GM18858 (cell line): ENCODE results near the gene AHI1.

Experiments used
- ATAC-seq: cut with Tn5 transposase; IDR thresholded peaks from one replicate; pipeline ENCODE4 v1.9.1; 2021; ENCODE audit not compliant: unreplicated experiment

The AHI1 gene

DNA sequence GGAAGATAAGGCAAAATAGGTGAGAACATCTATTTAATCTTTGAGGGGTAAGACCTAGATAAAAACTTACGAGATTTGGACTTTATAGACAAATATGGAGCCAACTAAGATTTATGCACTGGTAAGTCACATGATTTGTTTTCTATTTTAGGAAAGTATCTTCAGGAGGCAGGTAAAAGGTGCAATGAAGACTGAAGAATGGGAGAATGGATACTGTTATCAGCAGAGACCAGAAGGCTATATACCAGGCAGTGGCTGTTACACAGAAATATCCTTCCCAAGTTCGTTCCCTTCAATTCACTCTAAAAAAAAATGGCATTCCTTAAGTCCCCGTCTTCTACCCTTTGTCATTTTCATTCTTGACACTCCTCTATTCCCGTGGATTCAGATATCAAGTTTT, 192.7 kb downstream of the AHI1 start:
- ATAC-seq = no peak

GRCh38 chr6:135301304-135301703, 196.2 kb downstream of the AHI1 start:
- no peak for ATAC-seq

- ATAC-seq = no peak
Measured at GRCh38 chr6:135300576-135300975, 197.0 kb downstream of the AHI1 start.

DNA sequence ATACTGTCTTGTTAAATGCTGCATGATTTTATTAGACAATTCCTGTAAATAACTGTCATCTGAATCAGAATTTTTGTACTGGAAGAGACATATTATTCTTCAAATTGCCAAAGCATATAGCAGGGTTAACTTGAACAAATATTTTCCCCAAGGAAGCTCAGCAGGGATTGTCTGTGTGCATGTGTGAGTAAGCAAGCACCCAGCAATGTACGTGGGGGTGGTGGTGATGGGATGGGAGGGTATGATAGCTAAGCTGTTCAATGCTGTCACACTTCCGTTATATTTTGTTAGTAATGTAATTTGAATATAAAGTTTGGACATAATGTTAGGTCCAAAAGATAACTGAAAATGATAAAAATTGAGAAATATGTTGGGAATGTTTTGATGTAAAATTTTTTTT, 198.3 kb downstream of the AHI1 start:
- ATAC-seq = no peak

DNA sequence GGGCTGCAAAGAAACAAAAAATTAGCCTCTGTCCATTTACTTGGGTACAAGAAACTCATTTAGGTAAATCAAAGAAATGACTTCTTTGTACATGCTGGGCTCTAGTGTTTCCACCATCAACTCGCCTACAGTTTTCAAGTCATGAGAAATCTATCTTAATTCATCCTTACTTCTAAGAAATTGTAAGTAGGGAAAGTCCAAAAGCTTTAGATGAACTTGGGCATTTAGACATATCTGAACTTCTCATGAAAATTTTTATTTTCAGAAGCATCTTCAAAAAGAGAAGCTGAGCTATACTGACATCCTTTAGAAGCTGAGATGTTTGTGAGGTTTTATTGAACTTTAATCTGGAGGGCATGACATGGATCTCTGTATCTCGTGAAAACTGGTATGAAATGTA, 199.1 kb downstream of the AHI1 start:
- ATAC-seq = no peak

GRCh38 chr6:135296715-135297114, 200.8 kb downstream of the AHI1 start:
- no peak for ATAC-seq

- ATAC-seq = no peak
Measured at GRCh38 chr6:135295085-135295484, 202.5 kb downstream of the AHI1 start.

DNA sequence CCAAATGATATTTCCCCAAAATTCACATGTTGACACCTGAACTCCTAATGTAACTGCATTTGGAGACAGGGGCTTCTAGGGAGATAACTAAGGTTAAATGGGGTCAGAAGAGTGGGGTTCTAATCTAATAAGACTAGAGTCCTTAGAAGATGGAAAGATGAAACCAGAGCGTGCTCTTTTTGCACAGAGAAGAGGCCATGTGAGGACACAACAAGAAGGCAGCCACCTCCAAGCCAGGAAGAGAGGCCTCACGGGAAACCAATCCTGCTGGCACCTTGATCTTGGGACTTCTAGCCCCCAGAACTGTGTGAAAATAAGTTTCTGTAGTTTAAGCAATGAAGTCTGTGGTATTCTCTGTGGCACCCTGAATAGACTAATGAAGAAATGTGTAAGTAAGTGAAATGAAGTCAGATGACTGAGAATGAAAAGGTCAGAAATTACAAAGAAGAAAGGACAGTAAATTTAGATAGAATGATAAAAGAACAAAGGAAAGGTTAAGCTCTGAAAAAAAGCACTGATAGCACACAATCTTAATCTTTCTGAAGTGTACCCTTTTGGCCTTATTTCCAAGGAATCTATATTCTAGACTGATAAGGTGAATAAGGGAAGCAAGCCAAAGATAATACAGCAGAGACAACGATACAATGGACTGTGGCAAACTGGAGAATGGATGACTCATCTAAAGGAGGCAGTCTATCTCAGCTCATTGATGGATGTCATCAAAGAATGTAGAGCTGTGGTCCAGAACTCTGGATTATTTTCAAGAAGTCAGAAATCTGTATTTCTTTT, 206.1 kb downstream of the AHI1 start:
- ATAC-seq = no peak

DNA sequence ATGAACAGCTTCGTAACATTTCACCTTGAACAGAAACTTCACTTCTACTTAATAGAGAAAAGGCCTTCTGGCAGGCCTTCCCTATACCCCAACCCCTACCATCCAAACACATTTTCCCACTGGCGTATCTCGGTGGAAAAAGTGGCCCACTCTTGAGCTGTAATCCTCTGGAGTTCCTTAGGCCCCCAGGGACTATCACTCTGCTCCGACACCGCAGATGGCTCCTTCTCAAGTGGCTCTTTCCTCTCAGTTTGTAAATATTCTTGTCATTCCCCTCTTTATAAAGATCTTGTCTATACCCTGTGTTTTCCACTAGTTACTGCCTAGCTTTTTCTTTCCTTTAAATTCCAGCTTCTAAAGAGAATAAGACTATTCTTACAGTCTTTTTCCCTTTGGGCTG, 207.7 kb downstream of the AHI1 start:
- ATAC-seq = no peak

DNA sequence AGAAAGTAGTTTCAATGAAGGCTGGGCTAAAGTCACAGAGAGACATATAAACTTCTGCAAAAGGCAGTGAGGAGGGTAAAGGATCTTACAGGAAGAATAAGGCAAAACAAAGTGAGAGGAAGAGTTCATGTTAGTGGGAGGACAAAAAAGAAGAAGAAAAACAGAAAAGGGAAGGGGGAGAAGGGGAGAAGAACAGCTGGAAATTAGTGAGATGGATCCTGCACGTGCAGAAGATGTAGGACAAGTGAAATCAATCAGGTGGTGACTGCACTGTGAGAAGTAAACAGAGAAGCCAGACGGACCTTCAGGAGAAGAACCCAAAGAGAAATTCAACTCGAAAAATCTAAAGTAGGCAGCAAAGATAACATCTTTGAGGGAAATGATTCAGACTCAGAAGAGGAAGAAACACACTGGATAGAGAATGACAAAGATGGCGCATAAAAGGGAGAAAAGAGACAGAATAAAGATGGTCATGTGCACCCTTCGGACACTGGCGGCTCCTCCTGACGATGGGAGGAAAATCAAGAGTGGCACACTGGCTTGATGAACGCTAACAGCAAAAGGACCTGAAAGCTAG, 210.5 kb downstream of the AHI1 start:
- ATAC-seq = no peak

GRCh38 chr6:135285165-135285564, 212.4 kb downstream of the AHI1 start:
- ATAC-seq = no peak

DNA sequence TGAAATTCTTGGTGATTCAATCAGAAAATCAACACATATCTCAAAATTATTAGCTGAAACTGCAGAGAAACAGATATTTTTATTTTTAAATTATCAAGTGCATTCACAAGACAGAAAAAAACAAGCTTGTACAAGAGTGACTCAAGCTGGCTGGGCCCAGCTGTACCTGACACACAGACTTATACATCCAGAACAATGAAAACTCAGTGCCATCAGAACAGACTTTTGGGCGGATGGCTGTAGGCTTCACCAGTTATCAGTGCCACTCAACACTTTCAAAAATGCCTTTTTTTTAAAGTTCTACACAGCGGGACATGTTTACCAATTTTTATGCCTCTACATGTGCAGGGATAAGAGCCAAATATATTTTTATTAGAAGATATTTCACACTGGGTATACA, 213.6 kb downstream of the AHI1 start:
- ATAC-seq = no peak

- no peak for ATAC-seq
Measured at GRCh38 chr6:135282395-135282794, 215.1 kb downstream of the AHI1 start.

DNA sequence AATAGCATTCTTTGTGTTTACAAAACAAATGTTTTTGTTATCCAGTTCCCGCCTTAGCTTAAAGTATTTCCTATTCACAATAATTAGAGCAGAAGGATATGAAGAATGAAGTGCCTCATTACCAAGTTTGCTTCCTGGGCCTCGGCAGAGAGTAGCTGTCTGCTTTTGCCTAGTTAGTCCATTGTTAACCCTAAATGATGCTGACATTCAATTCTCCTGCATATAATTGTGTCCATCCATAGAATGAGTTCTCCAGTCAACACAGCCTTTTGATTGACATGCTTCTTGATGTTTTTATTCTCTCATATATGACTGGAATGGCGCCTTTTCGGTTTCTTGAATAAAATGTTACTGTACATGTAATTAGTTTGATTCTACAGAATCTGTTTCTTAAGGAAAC, 215.6 kb downstream of the AHI1 start:
- ATAC-seq = no peak

- no peak for ATAC-seq
Measured at GRCh38 chr6:135281227-135281626, 216.3 kb downstream of the AHI1 start.

GRCh38 chr6:135280375-135281136, 217.0 kb downstream of the AHI1 start:
- ATAC-seq = no peak

DNA sequence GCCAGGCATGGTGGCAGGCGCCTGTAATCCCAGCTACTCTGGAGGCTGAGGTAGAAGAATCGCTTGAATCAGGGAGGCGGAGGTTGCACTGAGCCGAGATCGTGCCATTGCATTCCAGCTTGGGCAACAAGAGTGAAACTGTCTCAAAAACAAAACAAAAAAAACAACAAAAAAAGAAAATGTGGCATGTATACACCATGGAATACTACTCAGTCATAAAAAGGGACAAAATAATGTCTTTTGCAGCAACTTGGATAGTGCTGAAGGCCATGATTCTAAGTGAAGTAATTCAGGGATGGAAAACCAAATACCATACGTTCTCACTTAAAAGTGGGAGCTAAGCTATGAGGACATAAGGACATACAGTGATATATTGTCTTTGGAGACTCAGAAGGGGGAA, 220.1 kb downstream of the AHI1 start:
- no peak for ATAC-seq

- peak; percentile 83 for ATAC-seq
Measured at GRCh38 chr6:135274561-135275293, 222.8 kb downstream of the AHI1 start.

GRCh38 chr6:135271626-135272025, 225.9 kb downstream of the AHI1 start:
- no peak for ATAC-seq

DNA sequence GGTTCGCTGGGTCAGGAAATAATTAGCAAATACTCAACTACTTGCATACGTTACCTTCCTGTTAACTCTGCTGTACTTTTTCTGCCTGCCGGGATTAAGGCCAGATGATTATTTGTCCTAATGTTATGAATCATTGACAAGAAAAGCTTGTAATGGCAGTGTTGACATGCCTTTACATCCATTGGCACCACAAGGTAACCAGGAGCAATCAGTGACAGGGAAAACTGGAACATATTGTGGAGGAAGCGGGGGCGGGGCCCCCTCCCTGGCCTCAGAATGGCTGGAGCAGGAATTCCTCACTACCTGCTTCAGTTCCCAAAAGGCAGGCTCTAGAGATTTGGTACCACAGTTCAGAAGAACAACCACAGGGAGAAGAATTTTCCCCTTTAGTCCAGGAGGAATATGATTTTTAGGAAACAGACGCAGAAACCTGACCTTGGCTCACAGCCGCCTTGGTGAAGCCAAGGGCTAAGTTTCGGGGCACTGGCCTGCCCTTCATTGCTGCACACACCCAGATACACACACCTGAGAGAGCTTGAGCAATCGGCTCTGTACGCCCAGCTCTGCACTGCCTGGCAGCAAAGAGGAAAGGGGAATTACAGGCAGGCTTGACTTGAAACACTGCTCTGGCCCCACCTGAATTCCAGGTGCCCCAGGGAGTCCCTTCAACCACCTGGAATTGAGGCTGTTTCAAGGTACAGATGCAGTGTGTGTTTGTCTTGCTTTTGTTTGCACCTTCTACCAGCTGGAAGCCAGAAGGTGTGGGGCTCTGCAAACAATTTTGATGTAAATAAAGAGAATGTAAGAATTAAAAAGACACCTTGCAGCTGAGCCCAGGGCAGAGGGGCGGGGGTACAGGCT, 226.6 kb downstream of the AHI1 start:
- no peak for ATAC-seq

- no peak for ATAC-seq
Measured at GRCh38 chr6:135269481-135269891, 228.1 kb downstream of the AHI1 start.
